OCI-LY1 (cell line): ENCODE results near the gene KCNA3.
A peak's percentile ranks its signal among the peaks of the same experiment; 100 is the strongest.

Experiments used
- H2AFZ ChIP-seq: fragments of 200-600 bp; sonication (generic), shearing (Covaris generic); 2 replicates; pipeline ENCODE4 v1.6.0; 2014; ENCODE audit warnings: antibody characterized with exemption, mild to moderate bottlenecking, low read length
- H3F3A ChIP-seq: fragments of 200-600 bp; sonication (generic), shearing (Covaris generic); 2 replicates; pipeline ENCODE4 v1.6.0; 2014; ENCODE audit warnings: mild to moderate bottlenecking, antibody characterized with exemption, low read length, moderate library complexity; ENCODE audit not compliant: insufficient read depth
- H3K27ac ChIP-seq: fragments of 200-600 bp; sonication (generic); 2 replicates; pipeline ENCODE4 v1.5.1; 2014; ENCODE audit warnings: low read length, mixed run types, mild to moderate bottlenecking, low read depth; ENCODE audit not compliant: poor library complexity, severe bottlenecking
- H3K27me3 ChIP-seq: fragments of 200-600 bp; sonication (generic); 2 replicates; pipeline ENCODE4 v1.6.0; 2014; ENCODE audit warnings: antibody characterized with exemption, mild to moderate bottlenecking, low read length, moderate library complexity; ENCODE audit not compliant: insufficient read depth
- H3K36me3 ChIP-seq: fragments of 200-600 bp; sonication (generic); 2 replicates; pipeline ENCODE4 v1.6.1; 2014; ENCODE audit warnings: mild to moderate bottlenecking, antibody characterized with exemption, low read length, moderate library complexity, mixed read lengths; ENCODE audit not compliant: insufficient read depth
- H3K4me1 ChIP-seq: fragments of 200-600 bp; sonication (generic); 2 replicates; pipeline ENCODE4 v1.5.1; 2014; ENCODE audit warnings: mild to moderate bottlenecking, low read length, moderate library complexity; ENCODE audit not compliant: insufficient read depth, severe bottlenecking
- H3K4me2 ChIP-seq: fragments of 200-600 bp; sonication (generic), shearing (Covaris generic); 2 replicates; pipeline ENCODE4 v1.6.1; 2014; ENCODE audit warnings: low read length
- H3K4me3 ChIP-seq: fragments of 200-600 bp; sonication (generic); 2 replicates; pipeline ENCODE4 v1.5.1; 2014; ENCODE audit warnings: low read length, low read depth, mild to moderate bottlenecking, mixed read lengths; ENCODE audit not compliant: poor library complexity, severe bottlenecking
- H3K79me2 ChIP-seq: fragments of 200-600 bp; shearing (Covaris generic); 2 replicates; pipeline ENCODE4 v1.6.1; 2016; ENCODE audit warnings: mixed run types, low read length, mixed read lengths; ENCODE audit not compliant: insufficient read depth
- H3K9ac ChIP-seq: fragments of 200-600 bp; sonication (generic), shearing (Covaris generic); 2 replicates; pipeline ENCODE4 v1.6.1; 2014; ENCODE audit warnings: mild to moderate bottlenecking, low read length, mixed read lengths
- H3K9me2 ChIP-seq: fragments of 200-600 bp; sonication (generic), shearing (Covaris generic); 2 replicates; pipeline ENCODE4 v1.6.1; 2014; ENCODE audit warnings: low read depth, mild to moderate bottlenecking, low read length, mixed read lengths
- H3K9me3 ChIP-seq: fragments of 200-600 bp; shearing (Covaris generic); 2 replicates; pipeline ENCODE4 v1.6.1; 2014; ENCODE audit warnings: low read length, mixed read lengths
- H4K20me1 ChIP-seq: fragments of 200-600 bp; sonication (generic), shearing (Covaris generic); 2 replicates; pipeline ENCODE4 v1.6.0; 2016; ENCODE audit warnings: mild to moderate bottlenecking, low read length; ENCODE audit not compliant: insufficient read depth
- EZH2 ChIP-seq: fragments of 200-600 bp; sonication (generic), shearing (Covaris generic); IDR thresholded peaks from 2 replicates; pipeline ENCODE4 v1.8.0; 2017; ENCODE audit warnings: borderline replicate concordance, mixed run types, mild to moderate bottlenecking, antibody characterized with exemption, low read length, moderate library complexity, mixed read lengths
- TF ChIP-seq, protein P1 (sequence below): fragments of 200-600 bp; sonication (generic), shearing (Covaris generic); IDR thresholded peaks from 2 replicates; pipeline ENCODE4 v1.5.1; 2017; ENCODE audit warnings: mild to moderate bottlenecking, antibody characterized with exemption, low read length, moderate library complexity, mixed read lengths

The KCNA3 gene

GRCh38 chr1:110675060-110675791 lies 486 bp upstream of the KCNA3 start:
- Histone ChIP-seq H3K9ac (peak overlapping the region; percentile 66), H4K20me1 (no peaks in the 10 kb centered on the region), H3K4me2 (peak overlapping the region; percentile 86), H3K27ac (no peak overlapping the region), H2AFZ (no peak overlapping the region), H3K79me2 (peaks cover 9% of the 10 kb centered on the region; the same call in 1 of the 2 replicates), H3F3A (no peaks in the 10 kb centered on the region), H3K4me3 (peak overlapping the region; percentile 67), H3K9me2 (no peaks in the 10 kb centered on the region), H3K9me3 (no peaks in the 10 kb centered on the region), H3K36me3 (no peaks in the 10 kb centered on the region), H3K4me1 (peaks cover 34% of the 10 kb centered on the region), H3K27me3 (no peaks in the 10 kb centered on the region)
- no peak for TF ChIP-seq EZH2
- TF ChIP-seq, protein P1, sequence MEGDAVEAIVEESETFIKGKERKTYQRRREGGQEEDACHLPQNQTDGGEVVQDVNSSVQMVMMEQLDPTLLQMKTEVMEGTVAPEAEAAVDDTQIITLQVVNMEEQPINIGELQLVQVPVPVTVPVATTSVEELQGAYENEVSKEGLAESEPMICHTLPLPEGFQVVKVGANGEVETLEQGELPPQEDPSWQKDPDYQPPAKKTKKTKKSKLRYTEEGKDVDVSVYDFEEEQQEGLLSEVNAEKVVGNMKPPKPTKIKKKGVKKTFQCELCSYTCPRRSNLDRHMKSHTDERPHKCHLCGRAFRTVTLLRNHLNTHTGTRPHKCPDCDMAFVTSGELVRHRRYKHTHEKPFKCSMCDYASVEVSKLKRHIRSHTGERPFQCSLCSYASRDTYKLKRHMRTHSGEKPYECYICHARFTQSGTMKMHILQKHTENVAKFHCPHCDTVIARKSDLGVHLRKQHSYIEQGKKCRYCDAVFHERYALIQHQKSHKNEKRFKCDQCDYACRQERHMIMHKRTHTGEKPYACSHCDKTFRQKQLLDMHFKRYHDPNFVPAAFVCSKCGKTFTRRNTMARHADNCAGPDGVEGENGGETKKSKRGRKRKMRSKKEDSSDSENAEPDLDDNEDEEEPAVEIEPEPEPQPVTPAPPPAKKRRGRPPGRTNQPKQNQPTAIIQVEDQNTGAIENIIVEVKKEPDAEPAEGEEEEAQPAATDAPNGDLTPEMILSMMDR: no peak

GRCh38 chr1:110673805-110674336 lies 869 bp downstream of the KCNA3 start:
- Histone ChIP-seq H3K9me3 (no peaks in the 10 kb centered on the region), H3K79me2 (peaks cover 17% of the 10 kb centered on the region; the same call in 1 of the 2 replicates), H3F3A (no peaks in the 10 kb centered on the region), H3K4me3 (peak overlapping the region; percentile 67), H4K20me1 (no peaks in the 10 kb centered on the region), H3K27me3 (no peaks in the 10 kb centered on the region), H3K9ac (peak overlapping the region; percentile 66), H3K4me2 (peak overlapping the region; percentile 86), H3K36me3 (no peaks in the 10 kb centered on the region), H3K9me2 (no peaks in the 10 kb centered on the region), H3K4me1 (peaks cover 47% of the 10 kb centered on the region), H3K27ac (peak overlapping the region; percentile 89), H2AFZ (no peak overlapping the region)
- TF ChIP-seq EZH2: no peak
- TF ChIP-seq, protein P1: no peak

DNA sequence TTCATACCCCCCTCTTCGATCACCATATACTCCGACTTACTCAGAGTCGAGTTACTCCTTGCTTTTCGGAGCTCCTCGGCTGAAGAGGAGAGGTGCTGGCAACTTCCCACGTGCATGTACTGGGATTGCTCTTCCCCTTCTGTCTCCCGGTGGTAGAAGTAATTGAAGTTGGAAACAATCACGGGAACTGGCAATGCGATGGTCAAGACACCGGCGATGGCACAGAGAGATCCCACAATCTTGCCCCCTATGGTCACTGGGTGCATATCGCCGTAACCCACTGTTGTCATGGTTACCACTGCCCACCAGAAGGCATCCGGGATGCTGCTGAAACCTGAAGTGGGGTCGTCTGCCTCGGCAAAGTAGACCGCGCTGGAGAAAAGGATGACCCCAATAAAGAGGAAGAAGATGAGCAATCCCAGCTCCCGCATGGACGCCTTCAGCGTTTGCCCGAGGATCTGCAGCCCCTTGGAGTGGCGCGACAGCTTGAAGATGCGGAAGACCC lies 1.5 kb downstream of the KCNA3 start:
- Histone ChIP-seq H3K79me2 (peaks cover 17% of the 10 kb centered on the region; the same call in 1 of the 2 replicates), H3K4me1 (peaks cover 53% of the 10 kb centered on the region), H3K27ac (peak overlapping the region; percentile 89), H3K9ac (peak overlapping the region; percentile 58), H3K36me3 (no peaks in the 10 kb centered on the region), H3K4me3 (peak overlapping the region; percentile 67), H3K9me3 (no peaks in the 10 kb centered on the region), H2AFZ (no peak overlapping the region), H3K9me2 (no peaks in the 10 kb centered on the region), H4K20me1 (no peaks in the 10 kb centered on the region), H3F3A (no peaks in the 10 kb centered on the region), H3K27me3 (no peaks in the 10 kb centered on the region), H3K4me2 (peak overlapping the region; percentile 86)
- TF ChIP-seq, protein P1: no peak
- TF ChIP-seq EZH2: no peak
